ENCODE results near the gene HBEGF.

DNA sequence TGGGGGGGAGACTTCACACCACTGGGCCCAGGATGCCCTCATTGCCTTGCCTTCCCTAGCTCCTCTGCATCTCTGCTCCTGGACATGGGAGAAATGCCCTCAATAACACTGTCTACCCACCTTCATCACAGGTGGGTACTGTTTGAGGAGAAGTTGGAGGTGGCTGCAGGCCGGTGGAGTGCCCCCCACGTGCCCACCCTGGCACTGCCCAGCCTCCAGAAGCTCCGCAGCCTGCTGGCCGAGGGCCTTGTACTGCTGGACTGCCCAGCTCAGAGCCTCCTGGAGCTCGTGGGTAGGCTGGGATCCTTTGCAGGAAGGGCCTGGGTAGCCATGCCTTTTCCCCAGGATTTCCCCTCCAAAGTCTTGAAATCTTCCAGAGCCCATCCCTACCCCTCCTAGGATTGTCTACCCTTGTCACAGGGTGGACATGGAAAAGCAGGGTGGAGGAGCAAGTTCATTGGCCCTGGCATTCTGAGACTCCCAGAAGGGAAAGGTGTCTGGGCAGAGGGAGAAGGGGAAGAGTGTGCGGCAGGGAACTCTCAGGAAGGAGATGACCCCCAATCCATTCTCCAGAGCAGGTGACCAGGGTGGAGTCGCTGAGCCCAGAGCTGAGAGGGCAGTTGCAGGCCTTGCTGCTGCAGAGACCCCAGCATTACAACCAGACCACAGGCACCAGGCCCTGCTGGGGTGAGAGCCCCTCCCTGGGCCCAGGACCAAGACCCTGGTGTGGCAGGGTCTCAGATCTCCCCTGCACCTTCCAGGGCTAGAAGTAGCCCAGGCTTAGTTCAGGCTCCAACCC is 14.5 kb upstream of the HBEGF start:
- TF ChIP-seq, protein P1, sequence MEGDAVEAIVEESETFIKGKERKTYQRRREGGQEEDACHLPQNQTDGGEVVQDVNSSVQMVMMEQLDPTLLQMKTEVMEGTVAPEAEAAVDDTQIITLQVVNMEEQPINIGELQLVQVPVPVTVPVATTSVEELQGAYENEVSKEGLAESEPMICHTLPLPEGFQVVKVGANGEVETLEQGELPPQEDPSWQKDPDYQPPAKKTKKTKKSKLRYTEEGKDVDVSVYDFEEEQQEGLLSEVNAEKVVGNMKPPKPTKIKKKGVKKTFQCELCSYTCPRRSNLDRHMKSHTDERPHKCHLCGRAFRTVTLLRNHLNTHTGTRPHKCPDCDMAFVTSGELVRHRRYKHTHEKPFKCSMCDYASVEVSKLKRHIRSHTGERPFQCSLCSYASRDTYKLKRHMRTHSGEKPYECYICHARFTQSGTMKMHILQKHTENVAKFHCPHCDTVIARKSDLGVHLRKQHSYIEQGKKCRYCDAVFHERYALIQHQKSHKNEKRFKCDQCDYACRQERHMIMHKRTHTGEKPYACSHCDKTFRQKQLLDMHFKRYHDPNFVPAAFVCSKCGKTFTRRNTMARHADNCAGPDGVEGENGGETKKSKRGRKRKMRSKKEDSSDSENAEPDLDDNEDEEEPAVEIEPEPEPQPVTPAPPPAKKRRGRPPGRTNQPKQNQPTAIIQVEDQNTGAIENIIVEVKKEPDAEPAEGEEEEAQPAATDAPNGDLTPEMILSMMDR (IDR thresholded peaks at IDR 0.05), result no peak
- no peak for TF ChIP-seq EP300 (IDR thresholded peaks at IDR 0.05)

Measured in stomach (tissue), 4 donors.